Body of pancreas (tissue), 4 donors: ENCODE measurements around the gene NTPCR.

ENCODE experiments used
- POLR2A ChIP-seq, 3 donors: fragments of 450-650 bp; IDR thresholded peaks; one replicate each; pipeline ENCODE4 v1.6.1; 2016; ENCODE audit warnings: antibody characterized with exemption in 3 of 3, mild to moderate bottlenecking in 2 of 3
- TF ChIP-seq, protein P1 (sequence below), 7 experiments: fragments of 450-650 bp in 4 of 7; fragments of 200-600 bp in 3 of 7; sonication (generic) in 3 of 7; IDR thresholded peaks; one replicate each; pipeline ENCODE4 v1.5.1; 2016 to 2019; ENCODE audit warnings: antibody characterized with exemption in 7 of 7

DNA sequence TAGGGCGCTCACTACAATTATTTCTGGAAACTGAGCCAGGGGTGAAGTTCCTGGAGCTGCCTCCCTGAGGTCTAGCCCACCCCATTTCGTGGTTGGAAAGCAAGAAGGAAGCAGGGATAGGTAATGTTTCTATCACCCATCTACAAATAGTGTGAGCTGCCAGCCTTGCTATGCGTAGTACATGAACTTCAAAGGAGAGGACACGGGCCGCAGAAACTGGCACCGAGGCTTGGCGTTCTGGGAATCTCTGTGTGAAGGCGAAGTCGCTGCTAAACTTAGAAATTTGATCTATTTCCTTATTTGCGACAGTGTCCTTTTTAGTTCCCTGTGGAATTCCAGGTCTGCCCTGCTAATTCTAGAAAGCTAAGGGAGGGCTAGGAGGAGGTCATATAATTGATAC lies 49.6 kb upstream of the NTPCR start:
- no peak for TF ChIP-seq POLR2A (IDR thresholded peaks at IDR 0.05)
- TF ChIP-seq, protein P1, sequence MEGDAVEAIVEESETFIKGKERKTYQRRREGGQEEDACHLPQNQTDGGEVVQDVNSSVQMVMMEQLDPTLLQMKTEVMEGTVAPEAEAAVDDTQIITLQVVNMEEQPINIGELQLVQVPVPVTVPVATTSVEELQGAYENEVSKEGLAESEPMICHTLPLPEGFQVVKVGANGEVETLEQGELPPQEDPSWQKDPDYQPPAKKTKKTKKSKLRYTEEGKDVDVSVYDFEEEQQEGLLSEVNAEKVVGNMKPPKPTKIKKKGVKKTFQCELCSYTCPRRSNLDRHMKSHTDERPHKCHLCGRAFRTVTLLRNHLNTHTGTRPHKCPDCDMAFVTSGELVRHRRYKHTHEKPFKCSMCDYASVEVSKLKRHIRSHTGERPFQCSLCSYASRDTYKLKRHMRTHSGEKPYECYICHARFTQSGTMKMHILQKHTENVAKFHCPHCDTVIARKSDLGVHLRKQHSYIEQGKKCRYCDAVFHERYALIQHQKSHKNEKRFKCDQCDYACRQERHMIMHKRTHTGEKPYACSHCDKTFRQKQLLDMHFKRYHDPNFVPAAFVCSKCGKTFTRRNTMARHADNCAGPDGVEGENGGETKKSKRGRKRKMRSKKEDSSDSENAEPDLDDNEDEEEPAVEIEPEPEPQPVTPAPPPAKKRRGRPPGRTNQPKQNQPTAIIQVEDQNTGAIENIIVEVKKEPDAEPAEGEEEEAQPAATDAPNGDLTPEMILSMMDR (IDR thresholded peaks at IDR 0.05): no peak
